GM06990 (cell line): ENCODE measurements around the gene RAB3IP.

Experiments
- DNase-seq: peaks from one replicate; pipeline ENCODE4 v3.0.0-alpha.2; 2011; ENCODE audit not compliant: insufficient read length; ENCODE audit errors: extremely low read depth
- H3K27me3 ChIP-seq: replicated peaks from 2 replicates; pipeline ENCODE4 v1.6.0; 2011; ENCODE audit warnings: low read length; ENCODE audit not compliant: control insufficient read depth, insufficient read depth
- H3K36me3 ChIP-seq: 2 replicates; pipeline ENCODE4 v1.5.1; 2011; ENCODE audit warnings: low read length; ENCODE audit not compliant: control insufficient read depth, insufficient read depth
- H3K4me3 ChIP-seq: replicated peaks from 2 replicates; pipeline ENCODE4 v1.5.1; 2011; ENCODE audit warnings: low read depth, mild to moderate bottlenecking, control low read depth, low read length
- CTCF ChIP-seq: IDR thresholded peaks from 2 replicates; pipeline ENCODE4 v1.5.1; 2011; ENCODE audit warnings: low read length, control low read depth, mild to moderate bottlenecking, inconsistent platforms; ENCODE audit not compliant: insufficient read depth, poor library complexity, severe bottlenecking

The RAB3IP gene

DNA sequence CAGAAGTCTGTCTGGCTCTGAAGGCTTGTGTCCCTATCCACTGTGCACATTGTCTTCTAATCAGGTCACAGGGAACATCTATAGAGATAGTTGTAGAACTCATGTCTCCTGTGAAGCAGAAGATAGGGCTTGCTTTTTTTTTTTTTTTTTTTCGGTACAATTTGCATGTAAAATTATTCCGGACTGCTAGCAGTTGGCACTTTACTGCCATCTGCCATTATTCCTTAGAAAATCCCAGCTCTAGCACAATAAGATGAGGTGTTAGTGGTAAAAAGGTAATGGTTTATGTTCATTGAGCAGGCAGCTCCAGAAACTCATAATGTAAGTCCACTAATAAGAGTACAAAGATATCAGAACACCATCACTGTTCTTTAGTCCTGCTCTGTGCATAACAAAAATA lies 95.0 kb downstream of the RAB3IP start:
- H3K4me3 ChIP-seq: no peak overlapping the region
- no peaks in the 10 kb centered on the region for H3K27me3 ChIP-seq
- no peaks in the 10 kb centered on the region for H3K36me3 ChIP-seq
- no peak for DNase-seq
- no peak for TF ChIP-seq CTCF

DNA sequence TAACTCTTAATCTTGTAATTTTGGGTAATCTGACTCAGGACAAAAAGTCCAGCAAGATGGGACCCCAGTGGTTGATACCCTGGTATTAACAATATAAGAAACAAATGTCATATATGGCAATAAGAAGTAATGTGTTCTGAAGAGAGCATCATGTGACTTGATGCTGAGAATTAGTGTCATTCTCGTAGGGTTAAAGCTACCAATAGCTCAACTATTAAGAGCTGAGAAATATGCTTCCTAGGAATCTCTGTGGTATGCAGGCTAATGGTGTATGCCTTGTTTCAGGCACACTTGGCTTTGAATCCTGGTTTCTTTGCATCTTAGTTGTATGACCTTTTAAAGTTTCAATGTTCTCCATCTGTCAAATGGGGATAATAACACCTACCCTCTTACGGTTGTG lies 95.5 kb downstream of the RAB3IP start:
- Histone ChIP-seq H3K4me3 (no peak overlapping the region), H3K27me3 (no peaks in the 10 kb centered on the region), H3K36me3 (no peaks in the 10 kb centered on the region)
- TF ChIP-seq CTCF: no peak
- DNase-seq: no peak

DNA sequence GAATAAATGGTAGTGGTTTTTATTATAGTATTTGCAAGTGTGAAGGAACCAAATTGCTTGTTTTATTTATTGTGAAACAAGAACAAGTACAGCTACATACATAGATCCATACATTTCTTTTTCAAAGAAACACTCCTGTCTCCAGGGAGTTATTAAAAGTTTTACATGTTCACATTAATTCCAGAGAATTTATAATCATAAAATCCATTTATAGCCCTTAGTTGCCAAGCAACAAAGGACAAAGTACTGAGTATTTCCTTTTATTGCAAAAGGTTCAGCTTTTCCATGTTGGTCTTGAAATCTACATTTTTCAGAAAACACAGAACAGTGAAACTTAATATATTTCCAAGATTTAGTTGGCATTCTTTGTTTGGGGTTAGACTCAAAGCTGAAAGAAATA lies 95.9 kb downstream of the RAB3IP start:
- no peaks in the 10 kb centered on the region for H3K27me3 ChIP-seq
- no peak overlapping the region for H3K4me3 ChIP-seq
- H3K36me3 ChIP-seq: no peaks in the 10 kb centered on the region
- no peak for DNase-seq
- no peak for TF ChIP-seq CTCF

DNA sequence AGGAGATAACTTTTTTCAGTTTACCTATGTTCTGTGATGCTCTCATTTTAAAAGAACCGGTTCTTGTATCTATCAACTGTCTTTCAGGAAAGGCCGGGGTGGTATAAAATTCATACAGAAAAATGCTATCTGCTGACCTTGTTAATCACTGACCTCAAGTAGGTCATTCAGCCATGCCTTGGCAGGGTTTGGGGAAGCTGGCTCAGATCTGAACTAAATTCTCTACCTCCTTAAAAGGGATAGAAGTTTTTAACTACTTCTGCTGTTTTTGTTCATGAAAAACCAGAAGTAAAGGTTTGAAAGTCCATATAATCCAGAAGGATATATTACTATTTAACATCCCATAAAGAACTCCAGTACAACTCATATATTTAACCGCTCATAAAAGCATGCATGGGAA lies 96.4 kb downstream of the RAB3IP start:
- no peak for TF ChIP-seq CTCF
- Histone ChIP-seq H3K4me3 (no peak overlapping the region), H3K27me3 (no peaks in the 10 kb centered on the region), H3K36me3 (no peaks in the 10 kb centered on the region)
- no peak for DNase-seq

DNA sequence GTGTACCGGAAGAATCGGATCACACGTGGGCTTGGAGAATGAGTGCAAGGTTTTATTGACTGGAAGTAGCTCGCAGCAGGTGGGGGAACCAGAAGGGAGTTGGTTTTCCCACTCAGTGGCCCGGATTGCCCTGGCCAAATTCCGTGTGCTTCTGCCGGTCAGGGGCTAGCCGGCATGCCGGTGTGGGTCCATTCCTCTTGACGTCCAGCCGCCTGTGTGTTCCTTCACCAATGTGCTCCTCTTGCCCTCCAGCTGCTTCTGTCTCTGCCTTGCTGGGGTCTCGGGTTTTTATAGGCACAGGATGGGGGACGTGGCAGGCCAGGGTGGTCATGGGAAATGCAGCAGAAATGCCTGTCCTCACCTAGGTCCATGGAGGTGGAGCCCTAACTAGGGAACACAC lies 97.4 kb downstream of the RAB3IP start:
- Histone ChIP-seq H3K36me3 (no peaks in the 10 kb centered on the region), H3K4me3 (no peak overlapping the region), H3K27me3 (no peaks in the 10 kb centered on the region)
- TF ChIP-seq CTCF: no peak
- DNase-seq: no peak

GRCh38 chr12:69837191-69837590 lies 98.5 kb downstream of the RAB3IP start:
- Histone ChIP-seq H3K27me3 (no peaks in the 10 kb centered on the region), H3K4me3 (no peak overlapping the region), H3K36me3 (no peaks in the 10 kb centered on the region)
- no peak for TF ChIP-seq CTCF
- no peak for DNase-seq
